OCI-LY3 (cell line): ENCODE data around the gene SBK2.

Source experiments
- H2AFZ ChIP-seq: fragments of 200-600, 300-600 bp; shearing (Covaris generic); 2 replicates; pipeline ENCODE4 v1.6.0; 2014; ENCODE audit warnings: antibody characterized with exemption, low read depth, low read length
- H3K27ac ChIP-seq: fragments of 200-600, 300-600 bp; sonication (generic); 2 replicates; pipeline ENCODE4 v1.5.1; 2014; ENCODE audit warnings: mild to moderate bottlenecking, low read length, moderate library complexity, mixed read lengths
- H3K27me3 ChIP-seq: fragments of 200-600, 300-600 bp; sonication (generic); 2 replicates; pipeline ENCODE4 v1.6.1; 2014; ENCODE audit warnings: low read depth, low read length, mixed read lengths
- H3K36me3 ChIP-seq: fragments of 200-600, 300-600 bp; sonication (generic); replicated peaks from 2 replicates; pipeline ENCODE3; 2014; ENCODE audit warnings: low read depth, low read length, mixed read lengths
- H3K4me1 ChIP-seq: fragments of 300-600, 200-600 bp; sonication (generic); 2 replicates; pipeline ENCODE4 v1.6.1; 2014; ENCODE audit warnings: low read length, mixed read lengths
- H3K4me2 ChIP-seq: fragments of 200-600, 300-600 bp; sonication (generic); 2 replicates; pipeline ENCODE4 v1.6.1; 2014; ENCODE audit warnings: low read length, mixed read lengths
- H3K4me3 ChIP-seq: fragments of 300-600, 200-600 bp; sonication (generic); 2 replicates; pipeline ENCODE4 v1.5.1; 2014; ENCODE audit warnings: antibody characterized with exemption, mild to moderate bottlenecking, low read length, moderate library complexity
- H3K79me2 ChIP-seq: fragments of 300-600, 200-600 bp; shearing (Covaris generic); 2 replicates; pipeline ENCODE4 v1.6.1; 2014; ENCODE audit warnings: mild to moderate bottlenecking, low read length, mixed read lengths
- H3K9ac ChIP-seq: fragments of 300-600, 200-600 bp; shearing (Covaris generic); 2 replicates; pipeline ENCODE4 v1.6.0; 2014; ENCODE audit warnings: mild to moderate bottlenecking, low read length, moderate library complexity
- H3K9me3 ChIP-seq: fragments of 200-600, 300-600 bp; shearing (Covaris generic); 2 replicates; pipeline ENCODE4 v1.6.1; 2014; ENCODE audit warnings: low read length, mixed read lengths; ENCODE audit not compliant: insufficient read depth
- H4K20me1 ChIP-seq: fragments of 200-600, 300-600 bp; sonication (generic); 2 replicates; pipeline ENCODE4 v1.6.1; 2016; ENCODE audit warnings: low read length, mixed read lengths; ENCODE audit not compliant: insufficient read depth
- EZH2phosphoT487 ChIP-seq: fragments of 200-600 bp; shearing (Covaris generic); IDR thresholded peaks from 2 replicates; pipeline ENCODE4 v1.6.1; 2018; ENCODE audit warnings: antibody characterized with exemption, mixed run types, low read depth
- TF ChIP-seq, protein P1 (sequence below): fragments of 200-600, 300-600 bp; sonication (generic); IDR thresholded peaks from 2 replicates; pipeline ENCODE4 v1.5.1; 2014; ENCODE audit warnings: antibody characterized with exemption, low read length, low read depth

Gene SBK2

DNA sequence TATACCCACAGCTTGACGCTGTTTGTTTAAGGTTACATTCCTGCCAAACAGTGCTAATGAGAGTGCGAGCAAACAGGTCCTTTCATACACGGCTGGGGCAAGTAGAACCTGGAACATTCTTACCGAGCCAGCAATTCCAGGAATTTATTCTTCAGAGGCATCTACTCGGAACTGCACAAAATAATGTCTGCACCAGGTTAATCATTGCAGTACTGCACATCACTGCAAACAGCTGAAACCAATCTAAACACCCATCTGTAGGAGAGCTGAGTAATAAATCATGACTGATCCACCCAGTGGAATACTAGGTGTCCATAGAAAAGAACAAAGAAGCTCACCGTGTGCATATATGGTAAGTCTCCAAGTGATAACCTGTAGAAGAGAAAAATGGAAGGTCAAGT is 44.9 kb upstream of the SBK2 start:
- Histone ChIP-seq H4K20me1 (no peaks in the 10 kb centered on the region), H3K9ac (no peak overlapping the region)

DNA sequence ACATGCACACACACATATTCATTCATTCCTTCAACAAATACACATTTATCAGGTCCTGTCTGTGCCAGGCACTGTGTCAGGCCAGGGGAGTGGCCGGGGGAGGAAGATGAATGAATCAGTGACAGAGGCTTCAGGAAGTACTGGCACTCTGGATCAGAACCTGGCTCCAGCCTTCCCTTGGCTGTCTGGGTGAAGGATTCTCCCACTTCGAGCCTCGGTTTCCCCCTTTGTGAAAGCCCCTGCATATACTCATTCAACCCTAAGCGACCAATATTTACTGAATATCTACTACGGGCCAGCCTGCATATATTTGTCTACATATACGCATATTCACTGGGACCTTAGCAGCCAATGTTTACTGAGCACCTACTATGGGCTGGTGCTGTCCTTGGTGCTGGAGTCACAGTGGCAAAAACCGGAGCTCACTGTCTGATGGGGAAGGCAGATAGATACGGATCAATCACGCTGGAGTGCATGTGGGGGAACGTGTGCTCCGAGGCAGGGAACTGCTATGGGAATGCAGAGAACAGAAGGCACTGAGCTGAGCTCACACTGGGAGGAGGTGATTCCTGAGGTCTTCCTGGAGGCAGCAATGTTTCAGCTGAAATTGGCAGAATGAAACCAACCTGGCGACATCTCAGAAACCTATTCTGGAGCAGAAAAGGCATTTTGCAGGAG is 44.4 kb upstream of the SBK2 start:
- H2AFZ ChIP-seq, result peak overlapping the region; percentile 75
- H3K9ac ChIP-seq, result peak overlapping the region; percentile 98
- H4K20me1 ChIP-seq, result no peaks in the 10 kb centered on the region
- peak overlapping the region; percentile 95 for H3K4me2 ChIP-seq
- peak overlapping the region; percentile 69 for H3K27ac ChIP-seq
- H3K27me3 ChIP-seq, result no peaks in the 10 kb centered on the region
- H3K79me2 ChIP-seq, result peaks cover 27% of the 10 kb centered on the region
- peaks cover 18% of the 10 kb centered on the region for H3K36me3 ChIP-seq
- H3K4me3 ChIP-seq, result peak overlapping the region; percentile 88
- TF ChIP-seq EZH2phosphoT487, result no peak
- TF ChIP-seq, protein P1, sequence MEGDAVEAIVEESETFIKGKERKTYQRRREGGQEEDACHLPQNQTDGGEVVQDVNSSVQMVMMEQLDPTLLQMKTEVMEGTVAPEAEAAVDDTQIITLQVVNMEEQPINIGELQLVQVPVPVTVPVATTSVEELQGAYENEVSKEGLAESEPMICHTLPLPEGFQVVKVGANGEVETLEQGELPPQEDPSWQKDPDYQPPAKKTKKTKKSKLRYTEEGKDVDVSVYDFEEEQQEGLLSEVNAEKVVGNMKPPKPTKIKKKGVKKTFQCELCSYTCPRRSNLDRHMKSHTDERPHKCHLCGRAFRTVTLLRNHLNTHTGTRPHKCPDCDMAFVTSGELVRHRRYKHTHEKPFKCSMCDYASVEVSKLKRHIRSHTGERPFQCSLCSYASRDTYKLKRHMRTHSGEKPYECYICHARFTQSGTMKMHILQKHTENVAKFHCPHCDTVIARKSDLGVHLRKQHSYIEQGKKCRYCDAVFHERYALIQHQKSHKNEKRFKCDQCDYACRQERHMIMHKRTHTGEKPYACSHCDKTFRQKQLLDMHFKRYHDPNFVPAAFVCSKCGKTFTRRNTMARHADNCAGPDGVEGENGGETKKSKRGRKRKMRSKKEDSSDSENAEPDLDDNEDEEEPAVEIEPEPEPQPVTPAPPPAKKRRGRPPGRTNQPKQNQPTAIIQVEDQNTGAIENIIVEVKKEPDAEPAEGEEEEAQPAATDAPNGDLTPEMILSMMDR, result no peak
- peaks cover 14% of the 10 kb centered on the region for H3K4me1 ChIP-seq
- no peaks in the 10 kb centered on the region for H3K9me3 ChIP-seq

More for the DNA sequence above, 44.9 kb upstream of the SBK2 start:
- H3K4me3 ChIP-seq, result no peak overlapping the region
- peaks cover 14% of the 10 kb centered on the region for H3K4me1 ChIP-seq
- H2AFZ ChIP-seq, result peak overlapping the region; percentile 52; the same call in 1 of the 2 replicates
- no peak overlapping the region for H3K27ac ChIP-seq
- H3K9me3 ChIP-seq, result no peaks in the 10 kb centered on the region
- H3K79me2 ChIP-seq, result peaks cover 27% of the 10 kb centered on the region
- H3K36me3 ChIP-seq, result peaks cover 15% of the 10 kb centered on the region
- TF ChIP-seq EZH2phosphoT487, result no peak
- TF ChIP-seq, protein P1, result no peak
- H3K27me3 ChIP-seq, result no peaks in the 10 kb centered on the region
- 0 out of 2 replicates have a peak overlapping the region, but pooled peaks have one; percentile 7 for H3K4me2 ChIP-seq

DNA sequence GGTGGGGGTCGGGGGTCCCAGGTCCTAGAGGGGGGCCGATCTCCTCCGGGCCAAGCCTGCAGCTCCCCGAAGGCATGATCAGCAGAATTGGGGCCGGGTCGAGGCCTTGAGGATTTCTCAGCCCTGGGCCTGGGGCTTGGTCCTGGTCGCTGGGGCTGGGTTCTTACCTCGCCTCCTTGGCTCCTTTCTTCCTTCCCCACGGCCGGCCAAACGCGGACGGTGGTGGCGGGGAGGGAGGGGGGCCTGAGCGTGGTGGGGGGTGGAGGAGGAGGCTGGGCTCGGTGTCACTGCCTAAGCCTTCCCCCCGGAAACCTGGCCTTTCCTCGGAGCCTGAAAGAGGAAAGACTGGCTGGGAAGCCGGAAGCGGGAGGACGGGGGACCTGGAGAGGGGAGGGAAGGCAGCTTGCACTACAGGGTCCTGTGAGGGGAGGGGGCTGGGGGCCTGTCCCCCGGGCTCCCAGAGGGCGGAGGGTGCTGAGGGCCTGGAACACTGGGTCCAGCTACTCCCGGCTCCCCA is 43.8 kb upstream of the SBK2 start, which contains the start of gene ZNF579:
Gene ZNF579 (minus strand): TSS at position 221 of the 517 bp plus-strand sequence. CDS start 1,209 bp downstream, outside the sequence.
- Histone ChIP-seq H3K27me3 (no peaks in the 10 kb centered on the region), H2AFZ (peak within 1 kb of the TSS; percentile 75), H3K27ac (peak within 1 kb of the TSS; percentile 69), H3K36me3 (peaks cover 22% of the 10 kb centered on the region), H3K4me2 (peak within 1 kb of the TSS; percentile 95), H4K20me1 (no peaks in the 10 kb centered on the region), H3K9me3 (no peaks in the 10 kb centered on the region), H3K4me3 (peak within 1 kb of the TSS; percentile 88), H3K9ac (peak within 1 kb of the TSS; percentile 98), H3K4me1 (peaks cover 14% of the 10 kb centered on the region), H3K79me2 (peaks cover 27% of the 10 kb centered on the region)
- no peak for TF ChIP-seq EZH2phosphoT487
- TF ChIP-seq, protein P1, result no peak
